OCI-LY7 (cell line): ENCODE measurements around the gene EPAS1. TPM values are rescaled to one million over a fixed set of nuclear protein-coding genes. Genes with fewer than 3 reads are reported as not detected.

Source experiments
- BruUV-seq: library from RNA; stranded (reverse); fragments of 400-500 nt; replicated peaks from 2 replicates; lab custom pipeline; 2021; lab: Mats Ljungman, UMichigan
- CTCF ChIA-PET: fragments of 300-600 bp; sonication (Branson Sonifier 250); formaldehyde crosslinking; loops from one replicate; lab custom pipeline; 2022; ENCODE audit warnings: antibody characterized with exemption; ENCODE audit not compliant: unreplicated experiment; lab: Charles Lee
- POLR2A ChIA-PET: fragments of 300-600 bp; sonication (Branson Sonifier 250); formaldehyde crosslinking; loops from one replicate; lab custom pipeline; 2022; ENCODE audit warnings: antibody characterized with exemption; lab: Charles Lee
- DNase-seq: peaks from one replicate; pipeline ENCODE4 v3.0.0-alpha.2; 2015; ENCODE audit warnings: low spot score
- H2AFZ ChIP-seq: fragments of 200-600 bp; sonication (generic), shearing (Covaris generic); 2 replicates; pipeline ENCODE4 v1.6.1; 2014; ENCODE audit warnings: mild to moderate bottlenecking, antibody characterized with exemption, low read length, moderate library complexity
- H3K27ac ChIP-seq: fragments of 200-600 bp; sonication (generic); 2 replicates; pipeline ENCODE4 v1.5.1; 2014; ENCODE audit warnings: mixed run types, low read depth, mild to moderate bottlenecking, moderate library complexity, low read length, inconsistent platforms; ENCODE audit not compliant: poor library complexity, severe bottlenecking
- H3K36me3 ChIP-seq: fragments of 200-600 bp; sonication (generic); 2 replicates; pipeline ENCODE4 v1.6.1; 2014; ENCODE audit warnings: mild to moderate bottlenecking, antibody characterized with exemption, low read length, moderate library complexity, mixed read lengths; ENCODE audit not compliant: insufficient read depth
- H3K4me1 ChIP-seq: fragments of 200-600 bp; sonication (generic); 2 replicates; pipeline ENCODE4 v1.5.1; 2014; ENCODE audit warnings: mild to moderate bottlenecking, low read length; ENCODE audit not compliant: insufficient read depth, poor library complexity, severe bottlenecking
- H3K4me2 ChIP-seq: fragments of 200-600 bp; sonication (generic); 2 replicates; pipeline ENCODE4 v1.6.1; 2014; ENCODE audit warnings: mild to moderate bottlenecking, low read length
- H3K4me3 ChIP-seq: fragments of 200-600 bp; sonication (generic); 2 replicates; pipeline ENCODE4 v1.5.1; 2014; ENCODE audit warnings: mild to moderate bottlenecking, low read depth, low read length; ENCODE audit not compliant: poor library complexity, severe bottlenecking
- H3K79me2 ChIP-seq: fragments of 200-600 bp; sonication (generic); 2 replicates; pipeline ENCODE4 v1.6.1; 2016; ENCODE audit warnings: low read depth, mild to moderate bottlenecking, low read length, moderate library complexity, mixed read lengths; ENCODE audit not compliant: insufficient read depth
- H3K9me2 ChIP-seq: fragments of 200-600 bp; sonication (generic); 2 replicates; pipeline ENCODE4 v1.6.1; 2016; ENCODE audit warnings: mild to moderate bottlenecking, low read length, mixed read lengths; ENCODE audit not compliant: insufficient read depth
- H3K9me3 ChIP-seq: fragments of 200-600 bp; sonication (generic); 2 replicates; pipeline ENCODE4 v1.6.1; 2014; ENCODE audit warnings: mild to moderate bottlenecking, mixed run types, low read length, mixed read lengths
- H4K20me1 ChIP-seq: fragments of 200-600 bp; sonication (generic); 2 replicates; pipeline ENCODE4 v1.6.1; 2014; ENCODE audit warnings: mild to moderate bottlenecking, antibody characterized with exemption, low read length, moderate library complexity, mixed read lengths; ENCODE audit not compliant: insufficient read depth
- EZH2phosphoT487 ChIP-seq: fragments of 200-600 bp; sonication (generic); IDR thresholded peaks from 2 replicates; pipeline ENCODE4 v1.6.1; 2018; ENCODE audit warnings: low read depth, borderline replicate concordance, mild to moderate bottlenecking, mixed run types, antibody characterized with exemption, low read length, moderate library complexity, mixed read lengths
- intact Hi-C: fragments of 100-400 bp; cut with micrococcal nuclease; formaldehyde crosslinking; loops from one replicate; pipeline ENCODE4 v1.10.0; 2022; ENCODE audit not compliant: unreplicated experiment
- total RNA-seq, 2 experiments: library from RNA; depleted of rRNA in 1 of 2; stranded (reverse); fragments of >200 nt in 1 of 2; shearing (Covaris generic) in 1 of 2; gene quantifications; 2 replicates each; pipeline ENCODE4 v1.2.3, GENCODE V29; 2014 to 2022
- TF ChIP-seq, protein P1 (sequence below): fragments of 200-600 bp; sonication (generic); conservative IDR thresholded peaks from 2 replicates; pipeline ENCODE4 v1.5.1; 2014; ENCODE audit warnings: mild to moderate bottlenecking, antibody characterized with exemption, low read length, moderate library complexity, mixed read lengths

The EPAS1 gene
- total RNA-seq, 2 experiments from 2014 or later, result 0.74 TPM; not detected in 1

DNA sequence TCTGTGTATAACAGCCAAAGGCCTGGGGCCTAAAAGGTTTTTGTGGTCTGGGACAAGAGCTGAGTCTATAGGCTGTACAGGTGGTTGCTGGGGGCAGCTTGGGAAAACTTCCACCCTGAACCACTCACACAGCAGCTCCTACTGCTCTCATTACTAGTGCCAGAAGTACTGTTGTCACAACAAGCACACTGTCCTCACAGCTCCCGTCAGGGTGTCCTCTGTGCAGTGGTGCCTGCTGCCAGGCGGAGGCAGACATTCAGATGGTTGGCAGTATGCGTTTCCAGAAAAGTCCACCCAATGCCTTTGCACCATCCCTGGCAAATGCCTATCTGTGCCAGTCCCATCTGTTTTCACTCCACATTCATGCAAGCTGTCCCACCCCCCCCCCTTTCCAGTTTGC, 58.5 kb downstream of the EPAS1 start:
- ChIA-PET CTCF (interaction anchor here (0.6 kb wide), 1 partner anchor 276 kb away, joined by 6 read pairs; no protein-coding TSS in a partner anchor), POLR2A (interaction anchor here (1.1 kb wide), 1 partner anchor 9 kb away, joined by 6 read pairs; no protein-coding TSS in a partner anchor)
- H3K27ac ChIP-seq, result no peak overlapping the region
- H3K4me3 ChIP-seq, result no peak overlapping the region
- intact Hi-C loops, result no loop called here
- H3K4me2 ChIP-seq, result no peak overlapping the region
- no peak for DNase-seq
- no peaks in the 10 kb centered on the region for H3K9me3 ChIP-seq
- H4K20me1 ChIP-seq, result no peaks in the 10 kb centered on the region
- no peaks in the 10 kb centered on the region for H3K4me1 ChIP-seq
- H3K9me2 ChIP-seq, result no peaks in the 10 kb centered on the region
- no peaks in the 10 kb centered on the region for H3K79me2 ChIP-seq
- H2AFZ ChIP-seq, result no peak overlapping the region
- no TSS peak for BruUV-seq
- no peak for TF ChIP-seq EZH2phosphoT487
- TF ChIP-seq, protein P1, sequence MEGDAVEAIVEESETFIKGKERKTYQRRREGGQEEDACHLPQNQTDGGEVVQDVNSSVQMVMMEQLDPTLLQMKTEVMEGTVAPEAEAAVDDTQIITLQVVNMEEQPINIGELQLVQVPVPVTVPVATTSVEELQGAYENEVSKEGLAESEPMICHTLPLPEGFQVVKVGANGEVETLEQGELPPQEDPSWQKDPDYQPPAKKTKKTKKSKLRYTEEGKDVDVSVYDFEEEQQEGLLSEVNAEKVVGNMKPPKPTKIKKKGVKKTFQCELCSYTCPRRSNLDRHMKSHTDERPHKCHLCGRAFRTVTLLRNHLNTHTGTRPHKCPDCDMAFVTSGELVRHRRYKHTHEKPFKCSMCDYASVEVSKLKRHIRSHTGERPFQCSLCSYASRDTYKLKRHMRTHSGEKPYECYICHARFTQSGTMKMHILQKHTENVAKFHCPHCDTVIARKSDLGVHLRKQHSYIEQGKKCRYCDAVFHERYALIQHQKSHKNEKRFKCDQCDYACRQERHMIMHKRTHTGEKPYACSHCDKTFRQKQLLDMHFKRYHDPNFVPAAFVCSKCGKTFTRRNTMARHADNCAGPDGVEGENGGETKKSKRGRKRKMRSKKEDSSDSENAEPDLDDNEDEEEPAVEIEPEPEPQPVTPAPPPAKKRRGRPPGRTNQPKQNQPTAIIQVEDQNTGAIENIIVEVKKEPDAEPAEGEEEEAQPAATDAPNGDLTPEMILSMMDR, result no peak
- H3K36me3 ChIP-seq, result no peaks in the 10 kb centered on the region

DNA sequence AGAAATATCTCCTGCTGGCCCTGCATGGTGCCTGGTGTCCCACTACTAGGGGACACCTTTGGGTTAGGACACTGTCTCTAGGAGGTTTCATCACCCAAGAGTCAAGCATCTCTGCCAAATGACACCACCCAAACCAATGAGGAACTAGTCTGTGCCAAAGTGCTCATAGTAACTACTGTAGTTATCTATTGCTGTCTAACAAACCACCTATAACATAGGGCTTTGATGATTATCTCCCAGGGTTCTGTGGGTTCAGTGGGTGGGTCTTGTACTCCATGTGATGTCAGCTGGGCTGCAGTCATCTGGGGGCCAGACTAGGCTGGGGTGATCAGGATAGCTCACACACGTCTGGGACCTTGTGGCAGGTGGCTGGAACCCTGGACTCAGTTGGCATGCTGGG, 59.8 kb downstream of the EPAS1 start:
- Histone ChIP-seq H3K27ac (no peak overlapping the region), H3K4me1 (no peaks in the 10 kb centered on the region), H4K20me1 (no peaks in the 10 kb centered on the region), H3K9me3 (no peaks in the 10 kb centered on the region), H3K36me3 (no peaks in the 10 kb centered on the region), H3K4me2 (no peak overlapping the region), H3K9me2 (no peaks in the 10 kb centered on the region), H3K79me2 (no peaks in the 10 kb centered on the region), H2AFZ (no peak overlapping the region), H3K4me3 (no peak overlapping the region)
- no TSS peak for BruUV-seq
- DNase-seq, result no peak
- TF ChIP-seq, protein P1, result no peak
- intact Hi-C loops, result no loop called here
- CTCF ChIA-PET, result no interaction called here
- POLR2A ChIA-PET, result interaction anchor here (0.5 to 0.6 kb wide), 2 partner anchors 301 to 469 kb away, joined by 3 read pairs; no protein-coding TSS in a partner anchor

DNA sequence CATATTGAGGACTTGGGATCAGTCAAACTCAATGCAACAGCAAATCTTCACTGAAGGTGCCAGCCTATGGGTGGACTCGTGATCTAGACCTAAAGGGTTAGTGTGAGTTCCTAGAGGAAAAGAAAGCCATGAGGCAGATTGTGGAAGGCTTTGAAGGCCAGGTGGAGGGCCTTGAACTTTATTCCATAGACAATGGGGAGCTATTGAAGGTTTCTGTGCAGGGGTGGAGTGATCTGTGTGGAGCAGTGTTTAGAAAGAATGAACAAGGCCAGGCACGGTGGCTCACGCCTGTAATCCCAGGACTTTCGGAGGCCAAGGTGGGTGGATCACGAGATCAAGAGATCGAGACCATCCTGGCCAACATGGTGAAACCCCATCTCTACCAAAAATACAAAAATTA, 61.5 kb downstream of the EPAS1 start:
- no peaks in the 10 kb centered on the region for H3K4me1 ChIP-seq
- no peaks in the 10 kb centered on the region for H3K36me3 ChIP-seq
- no peak overlapping the region for H2AFZ ChIP-seq
- no peak overlapping the region for H3K27ac ChIP-seq
- no peaks in the 10 kb centered on the region for H4K20me1 ChIP-seq
- CTCF ChIA-PET, result no interaction called here
- DNase-seq, result no peak
- H3K9me2 ChIP-seq, result no peaks in the 10 kb centered on the region
- intact Hi-C loops, result no loop called here
- no peaks in the 10 kb centered on the region for H3K79me2 ChIP-seq
- no peaks in the 10 kb centered on the region for H3K9me3 ChIP-seq
- no peak overlapping the region for H3K4me2 ChIP-seq
- no TSS peak for BruUV-seq
- H3K4me3 ChIP-seq, result no peak overlapping the region
- POLR2A ChIA-PET, result interaction anchor here (0.7 kb wide), 1 partner anchor 27 kb away, joined by 7 read pairs; no protein-coding TSS in a partner anchor
- TF ChIP-seq EZH2phosphoT487, result no peak
- TF ChIP-seq, protein P1, result no peak
